Stimulated activated CD4-positive, alpha-beta T cell treated with anti-CD3 and anti-CD28 coated beads, Interleukin-15, amount 100 ng/mL, for 48 hours (primary cell): ENCODE results near the gene SPAG9.
A peak's percentile ranks its signal among the peaks of the same experiment; 100 is the strongest.

Experiments used
- DNase-seq, 2 donors: peaks; one replicate each; pipeline ENCODE4 v3.0.0-alpha.2; 2020; ENCODE audit warnings: low read depth in 2 of 2

Gene SPAG9

GRCh38 chr17:51120739-51121619 is at the start of gene SPAG9:
Gene SPAG9 (minus strand): TSS chr17:51120868. CDS start chr17:51120656, 212 bp downstream.
- DNase-seq = peak; percentile 82 to 86

- no peak for DNase-seq
Measured at GRCh38 chr17:51169340-51169739, 48.7 kb upstream of the SPAG9 start.

GRCh38 chr17:51166987-51167931 is 46.6 kb upstream of the SPAG9 start:
- DNase-seq = peak; percentile 45 to 55

- peak; percentile 44 to 61 for DNase-seq
Measured at GRCh38 chr17:51166198-51166986, 45.7 kb upstream of the SPAG9 start, which contains the start of gene NME2. Gene NME2 (plus strand): TSS chr17:51166411. CDS start chr17:51166831, 420 bp downstream.

- peak in 1 of 2 donors; percentile 11 for DNase-seq
Measured at GRCh38 chr17:51165680-51166197, 45.1 kb upstream of the SPAG9 start.

DNA sequence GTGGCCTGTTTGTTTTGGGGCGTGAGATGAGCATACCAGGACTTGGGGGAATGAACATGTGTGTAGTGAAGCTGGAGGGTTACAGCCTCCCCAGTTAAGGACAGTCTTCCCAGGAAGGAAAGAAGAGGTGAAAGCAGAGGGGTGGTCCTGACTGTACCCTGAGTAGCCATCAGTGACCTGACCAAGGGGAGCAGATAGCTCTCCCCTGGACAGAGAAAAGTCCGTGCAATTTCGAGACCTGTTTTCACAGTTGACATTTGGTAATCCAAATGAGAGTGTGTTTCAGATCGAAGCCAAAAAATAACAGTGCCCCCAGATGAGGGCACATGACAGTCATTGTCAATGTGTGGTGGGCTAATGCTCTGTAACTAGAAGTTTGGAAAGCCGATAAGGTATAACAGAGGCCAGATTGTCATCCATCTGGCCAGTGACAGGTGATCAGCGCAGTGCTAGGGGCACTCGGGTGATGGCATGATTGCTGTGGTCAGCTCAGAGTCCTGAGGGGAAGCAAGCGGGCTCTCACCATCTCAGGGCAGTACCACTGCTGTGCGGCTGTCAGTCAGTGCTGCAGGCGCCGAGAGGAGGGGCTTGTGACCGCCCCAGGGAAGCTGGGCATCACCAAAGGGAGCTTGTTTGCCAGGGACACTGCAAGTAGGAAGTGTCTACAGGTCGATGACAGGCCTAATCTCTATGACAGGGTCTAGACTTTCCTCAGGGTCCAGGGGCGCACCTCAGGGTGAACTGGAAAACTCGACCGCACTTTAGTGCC is 44.4 kb upstream of the SPAG9 start:
- DNase-seq = no peak

- DNase-seq = no peak
Measured at GRCh38 chr17:51161541-51161940, 40.9 kb upstream of the SPAG9 start.

DNA sequence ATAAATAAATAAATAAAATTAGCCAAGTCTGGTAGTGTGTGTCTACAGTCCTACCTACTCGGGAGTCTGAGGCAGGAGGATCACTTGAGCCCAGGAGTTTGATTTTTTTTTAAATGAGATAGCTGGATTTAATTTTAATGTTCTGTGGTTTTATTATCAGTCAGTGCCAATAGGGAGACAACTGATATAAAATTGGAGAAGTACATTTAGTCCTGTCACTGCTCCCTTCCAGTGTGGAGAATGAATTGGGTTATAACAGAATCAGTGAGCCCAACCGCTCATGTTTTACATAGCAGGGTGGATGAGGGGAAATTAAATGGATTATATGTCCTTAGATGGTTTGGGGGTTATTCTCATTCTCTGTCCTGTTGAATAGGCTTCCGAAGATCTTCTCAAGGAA is 38.9 kb upstream of the SPAG9 start:
- DNase-seq = no peak

DNA sequence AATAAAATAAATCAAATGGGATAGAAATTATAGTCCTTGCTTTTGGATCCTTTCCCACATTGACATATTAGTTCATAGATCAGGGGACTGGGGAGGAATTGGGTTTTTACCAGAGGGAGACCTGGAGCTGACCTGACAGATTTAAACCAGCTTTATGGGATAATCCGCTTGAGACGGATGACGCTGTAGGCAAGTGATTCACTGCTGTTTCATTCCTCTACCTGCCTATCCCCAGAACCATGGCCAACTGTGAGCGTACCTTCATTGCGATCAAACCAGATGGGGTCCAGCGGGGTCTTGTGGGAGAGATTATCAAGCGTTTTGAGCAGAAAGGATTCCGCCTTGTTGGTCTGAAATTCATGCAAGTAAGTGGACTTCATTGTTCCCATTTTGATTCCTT is 34.7 kb upstream of the SPAG9 start:
- DNase-seq = no peak

- DNase-seq = no peak
Measured at GRCh38 chr17:51154176-51154575, 33.5 kb upstream of the SPAG9 start.

DNA sequence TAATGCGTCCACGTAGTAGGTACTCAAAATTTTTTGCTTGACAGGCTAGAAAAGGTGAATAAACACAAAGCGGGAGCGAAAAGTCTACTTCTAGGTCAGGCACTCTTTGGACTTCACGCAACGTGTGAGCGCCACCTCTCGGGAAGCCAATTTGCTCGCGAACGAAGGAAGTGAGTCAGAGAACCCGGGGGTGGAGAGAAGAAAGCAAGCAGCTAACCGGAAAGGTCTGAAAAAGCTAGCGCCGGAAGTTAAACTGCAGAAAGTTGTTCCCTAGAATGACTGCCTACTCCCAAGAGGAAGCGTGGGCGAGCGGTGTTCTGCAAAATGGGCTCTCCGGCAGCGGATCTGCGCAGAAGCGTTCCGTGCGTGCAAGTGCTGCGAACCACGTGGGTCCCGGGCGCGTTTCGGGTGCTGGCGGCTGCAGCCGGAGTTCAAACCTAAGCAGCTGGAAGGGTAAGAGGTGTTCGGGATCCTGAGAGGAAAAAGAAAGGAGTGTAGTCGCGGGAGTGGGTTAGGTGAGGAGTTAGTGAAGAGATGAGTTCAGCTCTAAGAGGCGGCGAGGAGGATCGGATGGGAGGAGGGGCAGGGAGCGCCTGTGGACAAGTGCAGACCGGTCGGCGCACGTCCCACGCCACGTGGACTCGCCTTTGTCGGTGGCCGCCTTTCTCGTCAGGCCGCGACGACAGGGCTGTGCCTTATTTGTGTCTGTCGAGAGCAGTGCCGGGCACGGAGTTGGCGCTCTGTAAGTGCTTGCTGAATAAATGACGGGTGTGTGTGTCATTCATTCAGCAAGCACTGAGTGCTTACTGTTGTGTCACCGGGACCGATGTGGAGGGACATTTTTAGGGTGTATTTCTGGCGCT is 32.8 kb upstream of the SPAG9 start, which contains the start of gene NME1:
Gene NME1, plus strand, starts transcription at position 350 of the 863 bp plus-strand sequence. CDS start 2,096 bp downstream, outside the sequence.
- DNase-seq = peak; percentile 93 to 95

DNA sequence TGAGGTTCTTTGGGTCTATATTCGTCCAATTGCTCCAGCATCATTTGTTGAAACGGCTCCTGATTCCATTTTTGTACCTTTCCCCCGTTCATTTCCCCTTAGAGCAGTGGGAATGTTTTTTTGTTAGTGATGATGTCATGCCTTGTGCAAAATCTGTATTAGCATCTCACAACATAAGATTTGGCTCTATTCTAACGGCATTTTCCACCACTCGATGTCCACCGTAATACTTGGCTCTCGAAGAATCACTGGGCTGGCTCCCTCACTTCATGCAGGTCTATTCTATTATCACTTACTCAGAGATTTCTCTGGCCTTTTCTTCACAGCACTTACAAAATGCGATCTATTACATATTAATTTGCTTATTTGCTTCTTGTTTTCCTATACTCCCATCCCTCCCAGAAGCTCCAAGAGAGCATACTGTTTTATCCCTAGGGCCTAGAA is 32.1 kb upstream of the SPAG9 start:
- no peak for DNase-seq

GRCh38 chr17:51150932-51151331 is 30.3 kb upstream of the SPAG9 start:
- DNase-seq = no peak

DNA sequence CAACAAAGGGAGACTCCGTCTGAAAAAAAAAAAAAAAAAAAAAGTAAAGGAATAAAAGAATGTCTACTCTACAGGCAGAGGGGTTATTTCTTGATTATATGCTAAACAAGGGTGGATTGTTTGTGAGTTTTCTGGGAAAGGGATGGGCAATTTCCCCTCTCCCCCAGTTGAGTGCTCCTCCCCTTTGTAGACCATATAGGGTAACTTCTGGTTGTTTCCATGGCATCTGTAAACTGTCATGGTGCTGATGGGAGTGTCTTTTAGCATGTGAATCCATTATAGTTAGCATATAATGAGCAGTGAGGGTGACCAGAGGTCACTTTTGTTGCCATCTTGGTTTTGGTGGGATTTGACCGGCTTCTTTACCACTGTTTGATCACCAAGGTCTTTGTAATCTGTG is 28.5 kb upstream of the SPAG9 start:
- DNase-seq = no peak

GRCh38 chr17:51147650-51148049 is 27.0 kb upstream of the SPAG9 start:
- no peak for DNase-seq

DNA sequence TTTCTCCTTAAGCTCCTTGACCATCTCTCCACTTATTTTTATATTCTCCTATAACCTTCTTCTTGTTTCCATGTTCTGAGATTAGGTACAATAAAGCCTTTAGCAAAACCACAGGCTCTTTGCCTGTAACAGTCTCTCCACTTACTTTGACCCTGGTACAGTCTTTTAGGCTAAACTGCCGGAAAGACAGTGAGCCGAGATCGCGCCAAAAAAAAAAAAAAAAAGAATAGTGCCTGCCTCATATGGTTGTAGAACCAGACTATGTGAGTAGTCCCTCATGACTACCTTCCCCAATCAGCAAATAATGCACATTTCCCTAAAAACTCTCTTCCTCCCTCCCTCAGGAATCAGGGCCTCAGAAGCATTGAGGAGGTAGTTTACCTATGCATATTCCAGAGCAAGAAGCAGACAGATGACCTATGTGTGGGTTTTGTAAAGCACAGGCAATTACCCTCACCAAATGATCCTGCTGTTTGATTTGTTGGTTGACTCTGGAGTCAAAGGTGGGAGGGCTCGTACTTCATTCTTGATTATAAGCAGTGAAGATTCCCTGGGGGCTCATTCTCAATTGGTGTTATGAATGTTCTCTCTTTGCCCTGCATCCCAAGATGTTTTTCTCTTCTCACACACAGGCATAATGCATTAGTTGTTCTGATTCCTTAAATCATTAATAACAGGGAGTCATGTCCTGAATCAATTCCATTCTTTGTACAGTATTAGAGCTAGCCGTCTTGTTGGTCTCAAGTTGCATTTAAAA is 23.8 kb upstream of the SPAG9 start:
- no peak for DNase-seq

- no peak for DNase-seq
Measured at GRCh38 chr17:51142597-51142996, 21.9 kb upstream of the SPAG9 start.

DNA sequence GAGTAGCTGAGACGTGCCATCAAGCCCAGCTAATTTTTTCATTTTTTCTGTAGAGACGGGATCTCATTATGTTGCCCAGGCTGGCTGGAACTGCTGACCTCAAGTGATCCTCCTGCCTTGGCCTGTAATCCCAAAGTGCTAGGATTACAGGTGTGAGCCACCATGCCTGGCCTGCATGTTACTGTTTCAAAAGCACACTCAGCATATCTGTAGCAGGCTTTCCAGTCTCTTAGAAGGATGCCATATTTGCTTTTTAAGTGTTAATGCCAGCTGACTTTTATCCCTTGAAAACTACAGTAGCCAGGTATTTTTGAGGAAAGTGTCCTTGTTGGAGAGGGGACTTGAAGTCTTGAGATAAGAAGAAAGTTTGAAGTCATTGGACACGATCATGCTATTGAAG is 15.3 kb upstream of the SPAG9 start:
- DNase-seq = no peak

DNA sequence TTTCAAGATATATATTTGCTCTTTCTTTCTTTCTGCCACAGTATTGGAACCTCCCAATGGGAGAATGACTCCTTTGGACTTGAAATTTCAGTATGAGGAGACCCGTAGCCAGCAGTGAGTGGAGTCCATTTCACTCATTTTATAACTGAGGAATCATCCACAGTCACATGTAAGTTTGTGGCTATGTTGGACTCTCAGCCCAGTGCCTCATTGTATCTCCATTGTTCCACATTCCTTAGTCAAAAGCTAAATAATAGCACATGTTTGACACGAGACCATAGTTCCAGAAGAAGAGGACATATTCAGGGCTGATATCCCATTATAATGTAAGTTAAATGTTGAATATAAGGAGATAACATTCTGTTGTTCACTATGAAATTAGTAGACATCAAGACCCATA is 12.7 kb upstream of the SPAG9 start:
- no peak for DNase-seq
